ENCODE data around the gene AMZ1.
"Not testable (repeated sequence)": the region's sequence is repeated elsewhere in the genome, so short reads cannot be mapped to it uniquely, and the experiment has no call there.

Gene AMZ1

GRCh38 chr7:2670171-2670570 is 17.8 kb upstream of the AMZ1 start:
- DNase-seq: no peak

GRCh38 chr7:2670720-2671391 is 17.1 kb upstream of the AMZ1 start:
- peak; percentile 75 for DNase-seq

- DNase-seq: not testable (repeated sequence)
These were observed 14.8 kb upstream of the AMZ1 start for GRCh38 chr7:2673214-2673613.

- DNase-seq: no peak
These were observed 14.1 kb upstream of the AMZ1 start for GRCh38 chr7:2673934-2674333.

GRCh38 chr7:2675256-2675764 is 12.7 kb upstream of the AMZ1 start:
- DNase-seq: no peak

- not testable (repeated sequence) for DNase-seq
These were observed 11.4 kb upstream of the AMZ1 start for GRCh38 chr7:2676576-2676975.

GRCh38 chr7:2678454-2678853 is 9.5 kb upstream of the AMZ1 start:
- not testable (repeated sequence) for DNase-seq

GRCh38 chr7:2679135-2680127 is 8.6 kb upstream of the AMZ1 start:
- not testable (repeated sequence) for DNase-seq

- no peak for DNase-seq
These were observed 7.7 kb upstream of the AMZ1 start for GRCh38 chr7:2680256-2680655.

- peak; percentile 71 for DNase-seq
These were observed 7.1 kb upstream of the AMZ1 start for GRCh38 chr7:2680792-2681490.

- no peak for DNase-seq
These were observed 5.8 kb upstream of the AMZ1 start for GRCh38 chr7:2681929-2682799.

- no peak for DNase-seq
These were observed 3.5 kb upstream of the AMZ1 start for GRCh38 chr7:2684501-2684900.

- DNase-seq: no peak
These were observed 1.9 kb upstream of the AMZ1 start for GRCh38 chr7:2686101-2686500.

GRCh38 chr7:2687338-2687869 is 598 bp upstream of the AMZ1 start:
- peak; percentile 28 for DNase-seq

- no peak for DNase-seq
These were observed 674 bp downstream of the AMZ1 start for GRCh38 chr7:2688409-2689342.

- DNase-seq: no peak
These were observed 1.4 kb downstream of the AMZ1 start for GRCh38 chr7:2689343-2689847.

GRCh38 chr7:2689951-2690705 is 2.1 kb downstream of the AMZ1 start:
- no peak for DNase-seq

- DNase-seq: no peak
These were observed 3.2 kb downstream of the AMZ1 start for GRCh38 chr7:2691011-2691707.

GRCh38 chr7:2691932-2692439 is 4.0 kb downstream of the AMZ1 start:
- DNase-seq: not testable (repeated sequence)

Measured in NCI-H1092 (cell line).